GM12801 (cell line): ENCODE results near the gene DHH.

ENCODE experiments used
- CTCF ChIP-seq: IDR thresholded peaks from one replicate; pipeline ENCODE4 v1.5.1; 2011; ENCODE audit warnings: control low read depth; ENCODE audit not compliant: insufficient read length; ENCODE audit errors: extremely low read depth

Gene DHH

DNA sequence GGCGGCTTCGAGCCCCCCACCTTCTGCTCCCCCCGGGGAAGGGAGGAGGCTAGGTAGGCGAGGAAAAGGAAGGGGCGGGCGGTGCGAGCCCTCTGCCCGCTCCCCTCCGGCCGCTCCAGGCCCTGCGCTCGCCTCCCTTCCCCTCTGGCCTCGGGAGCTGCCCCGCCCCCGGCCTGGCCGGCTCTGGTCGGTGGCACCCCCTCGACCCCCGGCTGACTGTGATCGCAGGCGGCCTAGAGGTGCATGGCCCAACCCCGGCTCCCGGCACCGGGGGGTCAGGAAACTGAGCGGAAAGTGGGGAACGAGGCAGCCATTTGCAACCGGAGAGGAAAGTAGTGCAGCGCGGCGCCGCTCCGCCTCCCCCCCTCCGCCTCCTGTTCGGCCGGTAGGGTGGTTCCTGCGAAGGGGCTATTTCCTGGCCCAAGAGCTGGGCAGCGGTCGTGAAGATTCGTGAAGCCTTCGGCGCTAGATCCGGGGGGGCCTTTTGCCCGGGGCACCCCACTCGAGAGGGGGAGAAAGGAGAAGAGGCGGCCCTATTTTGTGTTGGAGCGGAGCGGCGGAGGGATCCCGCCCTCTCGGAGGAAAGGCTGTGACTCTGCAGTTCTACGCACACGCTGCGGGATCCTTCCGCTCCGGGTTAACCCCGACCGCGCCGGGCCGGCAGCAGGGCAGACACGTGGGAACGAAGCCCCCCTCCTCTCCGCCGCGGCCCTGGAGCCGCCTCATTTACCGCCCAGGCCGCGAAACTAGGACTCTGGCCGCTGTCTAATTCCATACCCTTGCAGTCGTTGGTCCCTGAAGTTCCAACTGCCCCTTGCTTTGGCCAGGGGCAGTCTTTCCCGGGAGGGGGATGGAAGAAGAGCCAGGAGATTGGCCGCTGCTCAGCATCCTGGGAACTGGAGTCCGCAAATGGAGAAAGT is 34.1 kb downstream of the DHH start, which contains the start of gene KMT2D:
TSS of gene KMT2D (minus strand) at position 558 of the 920 bp plus-strand sequence. CDS start 5,470 bp downstream, outside the sequence.
- TF ChIP-seq CTCF, result no peak

DNA sequence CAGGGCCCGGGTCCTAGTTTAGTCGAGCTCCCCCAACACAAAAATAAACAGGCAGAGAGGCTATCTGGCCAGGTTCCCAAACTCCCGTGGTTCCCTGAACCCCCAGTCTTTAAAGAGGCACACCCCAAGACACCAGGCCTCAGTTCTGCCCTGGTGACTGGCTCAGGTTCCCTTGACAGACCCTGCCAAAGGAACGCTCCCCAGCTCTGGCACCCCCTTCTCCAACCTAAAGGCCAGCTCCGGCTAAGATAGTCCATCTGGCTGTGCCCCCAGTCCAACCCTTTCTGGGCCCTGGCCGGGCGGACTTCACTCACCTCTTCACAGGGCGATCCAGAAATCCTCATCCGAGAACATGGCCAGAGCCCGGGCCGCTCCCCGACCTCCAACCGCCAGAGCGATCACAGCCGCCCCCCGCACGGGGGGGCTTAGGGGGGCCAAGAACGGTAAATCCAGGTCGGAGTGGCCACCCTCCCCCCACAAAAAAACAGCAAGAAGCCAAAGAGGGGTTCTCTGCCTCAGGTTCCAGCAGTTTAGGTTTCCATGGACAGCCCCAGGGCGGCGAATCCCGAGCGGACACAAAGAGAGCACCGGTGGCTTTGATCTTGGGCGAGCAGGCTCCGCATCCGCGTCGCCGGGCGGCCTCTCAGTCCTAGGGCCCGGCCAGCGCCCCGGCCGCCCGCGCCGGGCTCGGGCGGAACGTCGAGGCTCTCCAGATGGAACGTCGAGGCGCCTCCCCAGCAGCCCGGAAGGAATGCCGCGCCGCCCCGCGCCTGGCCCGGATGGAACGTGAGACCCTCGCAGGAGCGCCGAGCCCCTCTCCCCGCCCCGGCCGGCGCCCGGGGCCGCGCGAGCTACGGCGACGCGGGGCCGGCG is 35.1 kb downstream of the DHH start:
- TF ChIP-seq CTCF, result no peak

- no peak for TF ChIP-seq CTCF
Measured at GRCh38 chr12:49059045-49059298, 35.6 kb downstream of the DHH start.

DNA sequence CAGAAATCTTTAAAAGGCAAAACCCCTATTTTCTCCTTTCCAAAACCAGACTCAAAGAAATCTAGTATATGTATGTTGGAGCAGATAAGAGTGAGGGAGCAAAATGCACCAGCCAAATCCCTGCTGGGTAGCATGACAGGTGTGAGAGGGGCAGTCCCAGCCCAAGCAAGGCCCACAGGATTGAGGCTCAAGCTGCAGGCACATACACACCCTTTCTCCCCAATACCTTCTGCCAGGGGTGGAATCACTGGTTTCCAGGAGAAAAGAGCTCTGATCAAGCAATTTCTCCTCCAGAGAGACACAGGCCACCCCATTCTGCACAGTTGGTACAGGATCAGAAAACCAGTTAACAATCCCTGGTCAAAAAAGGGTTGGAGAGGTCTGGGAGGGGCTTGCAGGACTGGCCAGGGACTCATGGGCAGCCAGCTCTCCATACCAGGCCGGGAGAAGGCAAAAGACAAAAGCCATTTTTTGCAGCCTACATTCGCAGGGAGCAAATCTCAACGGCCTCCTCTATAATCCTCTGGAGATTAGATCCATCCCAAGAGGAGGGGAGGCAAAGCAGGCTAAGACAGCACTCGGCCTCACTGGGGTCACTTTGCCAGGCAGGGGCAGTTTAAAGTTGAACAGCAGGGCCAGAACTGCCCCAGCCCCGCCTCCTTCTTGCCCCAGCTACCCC is 36.1 kb downstream of the DHH start:
- TF ChIP-seq CTCF, result no peak

GRCh38 chr12:49057888-49058287 is 36.7 kb downstream of the DHH start:
- TF ChIP-seq CTCF, result no peak

GRCh38 chr12:49055978-49056754 is 38.4 kb downstream of the DHH start:
- TF ChIP-seq CTCF, result no peak
